Astrocyte (in vitro differentiated cells and primary cell): ENCODE data around the gene ZNF547. TPM values are rescaled to one million over a fixed set of nuclear protein-coding genes. Genes with fewer than 3 reads are reported as not detected.

Experiments
- DNase-seq: peaks from one replicate; pipeline ENCODE4 v3.0.0-alpha.2; 2010; ENCODE audit warnings: low read depth
- FAIRE-seq: peaks from 2 replicates; lab custom pipeline; 2011; peaks lifted over from hg19 to GRCh38; lab: Jason Lieb, UNC
- H2AFZ ChIP-seq: 2 replicates; pipeline ENCODE4 v1.6.0; 2012; ENCODE audit warnings: low read depth, low read length, inconsistent platforms
- H3K27ac ChIP-seq: 2 replicates; pipeline ENCODE4 v1.5.1; 2011; ENCODE audit warnings: low read depth, low read length, inconsistent platforms
- H3K27me3 ChIP-seq: 2 replicates; pipeline ENCODE4 v1.6.0; 2011; ENCODE audit warnings: low read length, inconsistent platforms; ENCODE audit not compliant: insufficient read depth
- H3K36me3 ChIP-seq: 2 replicates; pipeline ENCODE4 v1.5.1; 2011; ENCODE audit warnings: low read length, inconsistent platforms; ENCODE audit not compliant: insufficient read depth
- H3K4me1 ChIP-seq: 2 replicates; pipeline ENCODE4 v1.5.1; 2011; ENCODE audit warnings: low read length, inconsistent platforms; ENCODE audit not compliant: insufficient read depth
- H3K4me2 ChIP-seq: 2 replicates; pipeline ENCODE4 v1.6.0; 2012; ENCODE audit warnings: low read length, inconsistent platforms
- H3K4me3 ChIP-seq: 2 replicates; pipeline ENCODE4 v1.5.1; 2011; ENCODE audit warnings: low read depth, mild to moderate bottlenecking, low read length, inconsistent platforms; ENCODE audit not compliant: insufficient read depth
- H3K79me2 ChIP-seq: 2 replicates; pipeline ENCODE4 v1.6.0; 2012; ENCODE audit warnings: mild to moderate bottlenecking, low read length, inconsistent platforms; ENCODE audit not compliant: insufficient read depth
- H3K9ac ChIP-seq: 2 replicates; pipeline ENCODE4 v1.6.0; 2012; ENCODE audit warnings: mild to moderate bottlenecking, low read length, inconsistent platforms
- H3K9me3 ChIP-seq: 2 replicates; pipeline ENCODE4 v1.5.1; 2012; ENCODE audit warnings: low read depth, mild to moderate bottlenecking, low read length, inconsistent platforms; ENCODE audit not compliant: insufficient read depth
- H4K20me1 ChIP-seq: 2 replicates; pipeline ENCODE4 v1.6.0; 2012; ENCODE audit warnings: low read length, inconsistent platforms; ENCODE audit not compliant: insufficient read depth
- H3K27ac Mint-ChIP-seq: one replicate; pipeline ENCODE4 v1.8.0; 2021; ENCODE audit warnings: mild to moderate bottlenecking, mixed read lengths; ENCODE audit not compliant: unreplicated experiment
- H3K27me3 Mint-ChIP-seq: one replicate; pipeline ENCODE4 v1.8.0; 2021; ENCODE audit warnings: low read depth, mixed read lengths; ENCODE audit not compliant: unreplicated experiment
- H3K36me3 Mint-ChIP-seq: one replicate; pipeline ENCODE4 v1.8.0; 2021; ENCODE audit warnings: low read depth, mixed read lengths; ENCODE audit not compliant: unreplicated experiment
- H3K4me1 Mint-ChIP-seq: one replicate; pipeline ENCODE4 v1.8.0; 2021; ENCODE audit warnings: low read depth, mixed read lengths; ENCODE audit not compliant: unreplicated experiment
- H3K4me3 Mint-ChIP-seq: one replicate; pipeline ENCODE4 v1.8.0; 2021; ENCODE audit warnings: mild to moderate bottlenecking, moderate library complexity, mixed read lengths; ENCODE audit not compliant: unreplicated experiment
- H3K9me3 Mint-ChIP-seq: one replicate; pipeline ENCODE4 v1.8.0; 2021; ENCODE audit warnings: mild to moderate bottlenecking, mixed read lengths; ENCODE audit not compliant: unreplicated experiment
- CTCF ChIP-seq: IDR thresholded peaks from 2 replicates; pipeline ENCODE4 v1.5.1; 2011; ENCODE audit warnings: low read depth, mild to moderate bottlenecking, inconsistent platforms, low read length, moderate library complexity; ENCODE audit not compliant: insufficient read depth
- EZH2 ChIP-seq: IDR thresholded peaks from 2 replicates; pipeline ENCODE4 v1.6.1; 2012; ENCODE audit warnings: mild to moderate bottlenecking, low read length, inconsistent platforms; ENCODE audit not compliant: insufficient read depth
- total RNA-seq: library from RNA; stranded (reverse); gene quantifications from 2 replicates; pipeline ENCODE4 v1.2.1, GENCODE V29; 2021

Gene ZNF547
- total RNA-seq, 1 donor from 2014 or later, result 4.1 TPM

- no peak for TF ChIP-seq CTCF
- no peak for TF ChIP-seq EZH2
- Histone ChIP-seq H3K9ac (peak overlapping the region; percentile 96), H3K79me2 (peaks cover 42% of the 10 kb centered on the region), H4K20me1 (peaks cover 19% of the 10 kb centered on the region), H3K4me3 (peak overlapping the region; percentile 94), H3K9me3 (no peaks in the 10 kb centered on the region), H3K27me3 (no peaks in the 10 kb centered on the region), H3K4me1 (peaks cover 7% of the 10 kb centered on the region), H3K27ac (peak overlapping the region; percentile 93), H3K4me2 (peak overlapping the region; percentile 98), H2AFZ (peak overlapping the region; percentile 88), H3K36me3 (no peaks in the 10 kb centered on the region)
- FAIRE-seq (no peak), DNase-seq (no peak)
- H3K4me3 Mint-ChIP-seq, result peak overlapping the region; percentile 97
- peaks cover 2% of the 10 kb centered on the region for H3K27me3 Mint-ChIP-seq
- H3K27ac Mint-ChIP-seq, result peak overlapping the region; percentile 88
- peaks cover 2% of the 10 kb centered on the region for H3K9me3 Mint-ChIP-seq
- H3K4me1 Mint-ChIP-seq, result peaks cover 7% of the 10 kb centered on the region
- peaks cover 6% of the 10 kb centered on the region for H3K36me3 Mint-ChIP-seq
Measured at GRCh38 chr19:57389194-57389729, 25.9 kb downstream of the ZNF547 start.

- peak within 1 kb of the TSS; percentile 98 for H3K4me2 ChIP-seq
- peak within 1 kb of the TSS; percentile 94 for H3K4me3 ChIP-seq
- no peaks in the 10 kb centered on the region for H3K9me3 ChIP-seq
- peaks cover 19% of the 10 kb centered on the region for H4K20me1 ChIP-seq
- Mint-ChIP-seq H3K27ac (peak within 1 kb of the TSS; percentile 88), H3K4me3 (peak within 1 kb of the TSS; percentile 97), H3K36me3 (peaks cover 12% of the 10 kb centered on the region), H3K4me1 (peaks cover 7% of the 10 kb centered on the region), H3K27me3 (no peaks in the 10 kb centered on the region), H3K9me3 (peaks cover 2% of the 10 kb centered on the region)
- H2AFZ ChIP-seq, result peak within 1 kb of the TSS; percentile 88
- no peaks in the 10 kb centered on the region for H3K27me3 ChIP-seq
- H3K79me2 ChIP-seq, result peaks cover 48% of the 10 kb centered on the region
- H3K9ac ChIP-seq, result peak within 1 kb of the TSS; percentile 96
- DNase-seq, result peak; percentile 99
- TF ChIP-seq CTCF (peak; percentile 17), EZH2 (no peak)
- peaks cover 7% of the 10 kb centered on the region for H3K4me1 ChIP-seq
- H3K36me3 ChIP-seq, result no peaks in the 10 kb centered on the region
- peak within 1 kb of the TSS; percentile 93 for H3K27ac ChIP-seq
- peak; percentile 34 for FAIRE-seq
Measured at GRCh38 chr19:57389730-57390598, 26.6 kb downstream of the ZNF547 start, which contains the start of gene ZNF548. TSS of gene ZNF548 (plus strand) at chr19:57389854. CDS start at chr19:57390100, 246 bp downstream.
